ENCODE data around the gene ALKBH3.

The ALKBH3 gene

DNA sequence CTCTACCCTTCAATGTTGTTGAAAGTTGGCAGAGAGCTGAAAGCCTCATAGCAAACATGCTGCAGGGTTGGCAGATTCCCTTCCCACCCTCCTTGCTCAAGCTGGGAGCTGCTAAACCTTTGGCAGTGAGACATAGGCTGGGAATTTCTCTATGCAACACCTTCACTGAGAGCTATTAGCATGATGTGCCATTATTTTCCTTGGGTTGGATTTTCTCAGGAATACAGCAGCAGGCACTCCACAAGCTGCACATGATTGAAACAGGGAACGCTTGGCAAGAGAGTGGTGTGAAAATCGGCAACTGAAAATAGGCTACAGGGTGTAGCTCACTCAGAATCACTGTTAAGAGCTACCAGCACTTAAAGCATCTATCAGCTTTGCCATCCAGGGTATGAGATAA is 9.6 kb upstream of the ALKBH3 start:
- Histone ChIP-seq H2BK12ac (ENCODE audit: low read length) (no peak overlapping the region), H3K9ac (ENCODE audit: low read length) (no peak overlapping the region), H3K79me1 (ENCODE audit: low read length) (no peaks in the 10 kb centered on the region), H3K4me3 (ENCODE audit: low read depth, low read length) (no peak overlapping the region), H3K4me1 (ENCODE audit: control insufficient read depth in 1 of 2, insufficient read depth in 2 of 2, low read length in 2 of 2) (no peaks in the 10 kb centered on the region), H4K8ac (ENCODE audit: low read depth, low read length) (no peak overlapping the region), H2BK5ac (ENCODE audit: low read depth, low read length, poor library complexity) (no peak overlapping the region), H3K4ac (ENCODE audit: low read depth, low read length) (no peak overlapping the region), H2AFZ (ENCODE audit: insufficient read depth, low read length, poor library complexity) (no peak overlapping the region), H3K27me3 (ENCODE audit: insufficient read depth, low read length) (no peaks in the 10 kb centered on the region), H4K12ac (ENCODE audit: low read depth, low read length) (no peak overlapping the region), H3K18ac (ENCODE audit: low read length) (no peak overlapping the region), H2AK5ac (ENCODE audit: low read length) (no peak overlapping the region), H3K36me3 (ENCODE audit: control insufficient read depth in 1 of 2, insufficient read depth in 2 of 2, low read length in 2 of 2) (no peaks in the 10 kb centered on the region), H3K27ac (ENCODE audit: low read depth, low read length) (no peak overlapping the region), H3K4me2 (ENCODE audit: low read length) (no peak overlapping the region), H3K23ac (ENCODE audit: low read length) (no peak overlapping the region), H4K91ac (ENCODE audit: low read depth, low read length) (no peak overlapping the region), H3K9me3 (ENCODE audit: insufficient read depth, low read depth, low read length) (peaks cover 3% of the 10 kb centered on the region), H3K79me2 (ENCODE audit: control insufficient read depth, insufficient read depth, low read length, poor library complexity) (no peaks in the 10 kb centered on the region), H2BK120ac (ENCODE audit: insufficient read depth, low read length, poor library complexity) (no peak overlapping the region), H3K14ac (ENCODE audit: low read length) (no peak overlapping the region)
- no CpG with 5 or more reads among the region's 2 CpGs for WGBS (ENCODE audit: extremely low coverage, insufficient coverage, insufficient read length)
- no peak for DNase-seq

DNA sequence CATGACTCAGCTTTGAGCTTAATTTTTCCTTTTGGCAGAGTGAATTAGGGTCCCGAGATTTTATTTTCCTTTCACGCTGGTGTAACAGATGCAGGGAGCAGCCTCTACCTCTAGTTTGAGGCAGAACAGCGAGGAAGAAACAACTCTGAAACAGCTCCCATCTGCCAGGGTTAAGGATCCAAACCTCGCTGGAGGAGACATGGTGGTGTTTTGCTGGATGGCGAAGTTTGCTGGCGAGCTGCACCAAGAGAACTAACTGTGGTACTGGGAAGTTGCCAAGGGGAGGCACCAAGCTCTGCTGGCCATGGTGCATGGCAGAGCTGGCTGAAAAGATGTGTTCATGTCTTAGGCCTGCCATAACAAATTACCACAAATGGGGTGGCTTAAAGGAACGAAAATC is 7.6 kb upstream of the ALKBH3 start:
- H2BK12ac ChIP-seq (ENCODE audit: low read length) = no peak overlapping the region
- no peak for DNase-seq
- no peak overlapping the region for H2AK5ac ChIP-seq (ENCODE audit: low read length)
- H2BK120ac ChIP-seq (ENCODE audit: insufficient read depth, low read length, poor library complexity) = no peak overlapping the region
- H3K9ac ChIP-seq (ENCODE audit: low read length) = no peak overlapping the region
- no peak overlapping the region for H2BK5ac ChIP-seq (ENCODE audit: low read depth, low read length, poor library complexity)
- WGBS (ENCODE audit: extremely low coverage, insufficient coverage, insufficient read length) = no CpG with 5 or more reads among the region's 7 CpGs
- H3K9me3 ChIP-seq (ENCODE audit: insufficient read depth, low read depth, low read length) = peaks cover 3% of the 10 kb centered on the region
- H3K79me1 ChIP-seq (ENCODE audit: low read length) = no peaks in the 10 kb centered on the region
- no peaks in the 10 kb centered on the region for H3K36me3 ChIP-seq (ENCODE audit: control insufficient read depth in 1 of 2, insufficient read depth in 2 of 2, low read length in 2 of 2)
- H3K4me2 ChIP-seq (ENCODE audit: low read length) = no peak overlapping the region
- no peak overlapping the region for H4K8ac ChIP-seq (ENCODE audit: low read depth, low read length)
- H3K23ac ChIP-seq (ENCODE audit: low read length) = no peak overlapping the region
- no peak overlapping the region for H3K14ac ChIP-seq (ENCODE audit: low read length)
- H4K91ac ChIP-seq (ENCODE audit: low read depth, low read length) = no peak overlapping the region
- H3K79me2 ChIP-seq (ENCODE audit: control insufficient read depth, insufficient read depth, low read length, poor library complexity) = no peaks in the 10 kb centered on the region
- no peak overlapping the region for H4K12ac ChIP-seq (ENCODE audit: low read depth, low read length)
- H3K27me3 ChIP-seq (ENCODE audit: insufficient read depth, low read length) = no peaks in the 10 kb centered on the region
- H3K4me3 ChIP-seq (ENCODE audit: low read depth, low read length) = no peak overlapping the region
- no peak overlapping the region for H2AFZ ChIP-seq (ENCODE audit: insufficient read depth, low read length, poor library complexity)
- H3K4ac ChIP-seq (ENCODE audit: low read depth, low read length) = no peak overlapping the region
- H3K18ac ChIP-seq (ENCODE audit: low read length) = no peak overlapping the region
- H3K4me1 ChIP-seq (ENCODE audit: control insufficient read depth in 1 of 2, insufficient read depth in 2 of 2, low read length in 2 of 2) = no peaks in the 10 kb centered on the region
- H3K27ac ChIP-seq (ENCODE audit: low read depth, low read length) = no peak overlapping the region

DNA sequence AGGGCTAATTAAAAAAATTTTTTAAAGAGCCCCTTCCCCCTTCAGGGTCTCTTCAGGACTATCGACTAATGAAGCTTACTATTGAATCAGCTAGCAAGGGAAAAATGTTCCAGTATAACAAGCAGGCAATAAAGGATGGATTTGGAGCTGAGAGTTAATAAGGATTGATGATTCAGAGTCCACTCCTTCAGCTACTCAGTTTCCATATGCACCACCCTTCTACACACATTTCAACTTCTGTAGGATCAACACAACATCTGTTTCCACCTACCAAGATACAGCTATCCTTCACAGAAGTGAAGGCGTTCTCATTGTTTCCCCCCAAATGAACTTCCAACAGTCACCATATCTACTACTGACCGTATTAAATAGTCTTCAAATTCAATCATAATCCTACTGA is 6.6 kb upstream of the ALKBH3 start:
- H3K23ac ChIP-seq (ENCODE audit: low read length) = no peak overlapping the region
- no peak overlapping the region for H3K4me2 ChIP-seq (ENCODE audit: low read length)
- H3K9ac ChIP-seq (ENCODE audit: low read length) = no peak overlapping the region
- H3K14ac ChIP-seq (ENCODE audit: low read length) = no peak overlapping the region
- no peak overlapping the region for H3K27ac ChIP-seq (ENCODE audit: low read depth, low read length)
- no peak overlapping the region for H4K12ac ChIP-seq (ENCODE audit: low read depth, low read length)
- peaks cover 3% of the 10 kb centered on the region for H3K9me3 ChIP-seq (ENCODE audit: insufficient read depth, low read depth, low read length)
- no peaks in the 10 kb centered on the region for H3K79me1 ChIP-seq (ENCODE audit: low read length)
- H3K36me3 ChIP-seq (ENCODE audit: control insufficient read depth in 1 of 2, insufficient read depth in 2 of 2, low read length in 2 of 2) = no peaks in the 10 kb centered on the region
- no peaks in the 10 kb centered on the region for H3K4me1 ChIP-seq (ENCODE audit: control insufficient read depth in 1 of 2, insufficient read depth in 2 of 2, low read length in 2 of 2)
- no peak overlapping the region for H3K4ac ChIP-seq (ENCODE audit: low read depth, low read length)
- no peak overlapping the region for H4K8ac ChIP-seq (ENCODE audit: low read depth, low read length)
- H3K27me3 ChIP-seq (ENCODE audit: insufficient read depth, low read length) = no peaks in the 10 kb centered on the region
- H2BK12ac ChIP-seq (ENCODE audit: low read length) = no peak overlapping the region
- WGBS (ENCODE audit: extremely low coverage, insufficient coverage, insufficient read length) = no CpG with 5 or more reads among the region's 3 CpGs
- DNase-seq = no peak
- no peak overlapping the region for H2AK5ac ChIP-seq (ENCODE audit: low read length)
- H2AFZ ChIP-seq (ENCODE audit: insufficient read depth, low read length, poor library complexity) = no peak overlapping the region
- H3K18ac ChIP-seq (ENCODE audit: low read length) = no peak overlapping the region
- no peak overlapping the region for H2BK5ac ChIP-seq (ENCODE audit: low read depth, low read length, poor library complexity)
- no peak overlapping the region for H3K4me3 ChIP-seq (ENCODE audit: low read depth, low read length)
- H4K91ac ChIP-seq (ENCODE audit: low read depth, low read length) = no peak overlapping the region
- H3K79me2 ChIP-seq (ENCODE audit: control insufficient read depth, insufficient read depth, low read length, poor library complexity) = no peaks in the 10 kb centered on the region
- H2BK120ac ChIP-seq (ENCODE audit: insufficient read depth, low read length, poor library complexity) = no peak overlapping the region

DNA sequence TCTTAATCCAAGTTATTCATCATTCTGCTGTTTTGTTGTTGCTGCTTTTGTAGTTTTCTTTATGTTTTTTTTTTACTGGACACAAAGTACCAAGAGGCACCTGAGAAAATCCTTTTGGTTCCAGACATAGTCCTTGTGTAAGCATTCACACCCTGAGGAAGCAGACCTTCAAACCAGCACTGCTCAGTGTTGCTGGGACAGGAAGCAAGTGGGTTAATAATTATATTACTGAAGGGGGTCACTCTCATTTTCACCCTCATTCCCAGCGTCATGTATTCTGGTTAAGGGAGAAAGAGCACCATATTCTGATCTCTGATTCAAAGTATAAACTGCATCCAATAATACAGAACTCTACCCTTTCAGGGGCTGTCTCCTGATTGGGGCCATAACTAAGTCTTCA is 5.9 kb upstream of the ALKBH3 start:
- no peak overlapping the region for H3K14ac ChIP-seq (ENCODE audit: low read length)
- no peak for DNase-seq
- no peak overlapping the region for H3K4ac ChIP-seq (ENCODE audit: low read depth, low read length)
- H3K9me3 ChIP-seq (ENCODE audit: insufficient read depth, low read depth, low read length) = peaks cover 3% of the 10 kb centered on the region
- H2AFZ ChIP-seq (ENCODE audit: insufficient read depth, low read length, poor library complexity) = no peak overlapping the region
- no peak overlapping the region for H3K27ac ChIP-seq (ENCODE audit: low read depth, low read length)
- H2AK5ac ChIP-seq (ENCODE audit: low read length) = no peak overlapping the region
- no peaks in the 10 kb centered on the region for H3K4me1 ChIP-seq (ENCODE audit: control insufficient read depth in 1 of 2, insufficient read depth in 2 of 2, low read length in 2 of 2)
- H2BK120ac ChIP-seq (ENCODE audit: insufficient read depth, low read length, poor library complexity) = no peak overlapping the region
- no peaks in the 10 kb centered on the region for H3K79me2 ChIP-seq (ENCODE audit: control insufficient read depth, insufficient read depth, low read length, poor library complexity)
- no CpG with 5 or more reads among the region's 1 CpG for WGBS (ENCODE audit: extremely low coverage, insufficient coverage, insufficient read length)
- no peak overlapping the region for H3K23ac ChIP-seq (ENCODE audit: low read length)
- no peak overlapping the region for H4K91ac ChIP-seq (ENCODE audit: low read depth, low read length)
- no peak overlapping the region for H3K4me3 ChIP-seq (ENCODE audit: low read depth, low read length)
- H2BK12ac ChIP-seq (ENCODE audit: low read length) = no peak overlapping the region
- H3K27me3 ChIP-seq (ENCODE audit: insufficient read depth, low read length) = no peaks in the 10 kb centered on the region
- H3K9ac ChIP-seq (ENCODE audit: low read length) = no peak overlapping the region
- no peak overlapping the region for H3K4me2 ChIP-seq (ENCODE audit: low read length)
- H4K12ac ChIP-seq (ENCODE audit: low read depth, low read length) = no peak overlapping the region
- H4K8ac ChIP-seq (ENCODE audit: low read depth, low read length) = no peak overlapping the region
- H3K18ac ChIP-seq (ENCODE audit: low read length) = no peak overlapping the region
- no peaks in the 10 kb centered on the region for H3K36me3 ChIP-seq (ENCODE audit: control insufficient read depth in 1 of 2, insufficient read depth in 2 of 2, low read length in 2 of 2)
- H2BK5ac ChIP-seq (ENCODE audit: low read depth, low read length, poor library complexity) = no peak overlapping the region
- H3K79me1 ChIP-seq (ENCODE audit: low read length) = no peaks in the 10 kb centered on the region

Data from trophoblast cell (in vitro differentiated cells and primary cell).